T follicular helper cell (primary cell): ENCODE data around the gene HMOX2.

Experiments
- DNase-seq: peaks from one replicate; pipeline ENCODE4 v3.0.0-alpha.2; 2020; ENCODE audit warnings: low read depth

HMOX2 gene

DNA sequence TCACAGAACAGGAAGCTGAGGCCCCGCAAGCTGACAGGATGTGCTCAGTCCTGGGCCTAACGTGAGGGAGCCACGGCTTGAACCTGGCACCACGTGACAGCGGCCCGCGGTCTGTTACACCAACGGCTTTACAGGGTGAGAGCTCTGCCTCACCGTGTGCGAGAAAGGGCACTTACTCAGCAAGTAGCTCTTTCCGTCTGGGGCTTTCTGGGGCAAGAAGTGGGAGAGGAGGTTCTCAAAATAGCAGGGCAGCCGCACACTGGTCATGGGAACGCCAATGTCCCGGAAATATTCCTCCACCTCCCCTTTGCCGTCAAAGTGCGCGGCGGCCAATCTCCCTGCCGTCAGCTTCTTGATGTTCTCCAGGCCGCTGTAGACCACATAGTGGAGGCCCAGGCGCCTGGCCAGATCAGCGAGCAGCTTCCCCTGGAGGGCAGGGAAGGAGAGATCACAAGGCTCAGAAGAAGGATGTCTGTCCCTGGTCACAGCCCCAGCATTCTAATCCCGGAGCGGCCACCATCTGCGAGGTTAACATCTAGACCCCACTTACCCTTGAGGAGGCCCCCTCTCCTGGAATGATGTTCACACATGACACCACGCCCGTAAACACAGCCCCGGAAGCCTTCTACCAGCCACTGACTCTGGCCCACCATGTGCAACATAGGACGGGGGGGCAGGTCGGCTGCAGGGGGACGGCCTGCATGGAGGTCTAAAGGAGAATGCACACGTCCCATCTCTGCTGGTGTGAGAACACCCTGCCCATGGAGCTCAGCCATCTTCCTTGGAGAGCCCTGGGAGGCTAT is 10.0 kb upstream of the HMOX2 start:
- DNase-seq, result peak; percentile 38

GRCh38 chr16:4467916-4468315 is 8.3 kb upstream of the HMOX2 start:
- DNase-seq, result no peak

- DNase-seq, result no peak
Measured at GRCh38 chr16:4468972-4469371, 7.2 kb upstream of the HMOX2 start.

DNA sequence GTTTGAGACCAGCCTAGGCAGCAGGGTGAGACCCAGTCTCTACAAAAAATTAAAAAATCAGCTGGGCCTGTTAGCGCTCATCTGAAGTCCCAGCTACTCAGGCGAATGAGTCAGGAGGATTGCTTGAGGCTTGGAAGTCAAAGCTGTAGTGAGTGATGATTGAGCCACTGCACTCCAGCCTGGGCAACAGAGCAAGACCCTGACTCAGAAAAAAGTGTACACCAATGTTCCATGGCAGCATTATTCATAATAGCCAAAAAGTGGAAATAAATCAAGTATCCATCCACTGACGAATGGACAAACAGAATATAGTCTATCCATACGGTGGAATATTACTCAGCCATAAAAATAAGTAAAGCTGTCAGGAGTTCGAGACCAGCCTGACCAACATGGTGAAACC is 4.3 kb upstream of the HMOX2 start:
- no peak for DNase-seq

DNA sequence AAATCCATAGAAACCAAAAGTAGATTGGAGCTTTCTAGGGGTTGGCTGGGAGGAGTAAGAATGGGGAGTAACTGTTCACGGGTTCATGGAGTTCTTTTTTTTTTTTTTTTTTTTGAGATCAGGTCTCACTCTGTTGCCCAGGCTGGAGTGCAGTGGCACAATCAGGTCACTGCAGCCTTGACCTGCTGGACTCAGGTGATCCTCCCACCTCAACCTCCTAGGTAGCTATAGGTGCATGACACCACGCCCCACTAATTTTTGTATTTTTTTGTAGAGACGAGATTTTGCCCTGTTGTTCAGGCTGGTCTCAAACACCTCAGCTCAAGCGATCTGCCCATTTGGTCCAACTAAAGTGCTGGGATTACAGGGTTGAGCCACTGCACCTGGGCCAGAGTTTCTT is 3.3 kb upstream of the HMOX2 start:
- DNase-seq, result no peak

- DNase-seq, result peak; percentile 83
Measured at GRCh38 chr16:4474192-4474961, 1.8 kb upstream of the HMOX2 start, which contains the start of gene NMRAL1. NMRAL1 (minus strand) TSS chr16:4474625; CDS start chr16:4474132, 493 bp downstream.

GRCh38 chr16:4477966-4478365 is 1.8 kb downstream of the HMOX2 start:
- no peak for DNase-seq

- no peak for DNase-seq
Measured at GRCh38 chr16:4481526-4481925, 5.3 kb downstream of the HMOX2 start.

DNA sequence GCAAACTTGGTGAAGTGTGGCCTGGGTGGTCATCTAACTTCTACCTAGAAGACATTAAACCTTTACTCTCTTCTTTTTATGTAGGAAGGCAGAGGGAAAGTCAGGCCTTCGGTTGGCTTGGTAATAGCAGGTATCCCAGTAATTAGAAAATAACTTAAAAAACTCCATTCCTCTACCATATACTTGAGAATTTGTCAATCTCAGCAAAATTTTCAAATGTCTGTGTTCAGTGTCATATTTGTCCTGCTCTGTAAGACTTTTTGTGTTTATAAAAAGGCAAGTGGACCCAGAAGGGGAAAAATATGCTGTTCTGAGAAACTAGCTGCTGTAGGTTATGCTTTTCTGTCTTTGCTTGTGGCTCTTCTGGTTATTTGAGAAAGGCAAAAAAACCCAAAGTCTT is 5.8 kb downstream of the HMOX2 start:
- no peak for DNase-seq

GRCh38 chr16:4486126-4486893 is 10.1 kb downstream of the HMOX2 start:
- DNase-seq, result no peak

- DNase-seq, result no peak
Measured at GRCh38 chr16:4487955-4488498, 11.8 kb downstream of the HMOX2 start.

DNA sequence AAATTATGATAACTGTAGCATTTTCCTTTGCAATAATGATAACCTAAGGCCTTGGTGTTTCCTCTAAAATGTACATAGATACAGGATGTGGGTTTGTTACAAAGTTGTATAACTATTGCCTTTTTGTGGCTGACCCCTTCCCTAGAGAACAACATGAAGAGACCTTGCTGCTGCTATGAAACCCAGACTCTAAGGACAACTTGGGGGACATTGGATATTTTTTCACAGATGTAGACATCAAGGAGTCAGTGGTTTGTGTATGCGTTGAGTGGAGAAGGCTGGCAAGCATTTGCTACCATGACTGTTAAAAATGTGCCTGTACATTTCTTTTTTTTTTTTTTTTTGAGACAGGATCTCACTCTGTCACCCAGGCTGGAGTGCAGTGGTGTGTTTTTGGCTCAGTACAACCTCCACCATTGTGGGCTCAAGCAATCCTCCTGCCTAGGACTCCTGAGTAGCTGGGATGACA is 12.3 kb downstream of the HMOX2 start:
- DNase-seq, result no peak

GRCh38 chr16:4489030-4489429 is 12.8 kb downstream of the HMOX2 start:
- no peak for DNase-seq

DNA sequence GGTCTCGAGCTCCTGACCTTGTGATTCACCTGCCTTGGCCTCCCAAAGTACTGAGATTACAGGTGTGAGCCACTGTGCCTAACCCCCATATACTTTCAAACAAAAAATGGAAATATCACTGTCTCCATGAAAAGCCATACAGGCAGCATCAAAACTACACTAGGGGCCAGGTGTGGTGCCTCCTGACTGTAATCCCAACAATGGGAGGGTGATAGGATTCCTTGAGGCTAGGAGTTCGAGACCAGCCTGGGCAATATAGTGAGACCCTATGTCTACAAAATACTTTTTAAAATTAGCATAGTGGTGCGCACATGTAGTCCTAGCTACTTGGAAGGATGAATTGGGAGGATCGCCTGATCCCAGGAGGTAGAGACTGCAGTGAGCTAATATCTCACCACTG is 15.7 kb downstream of the HMOX2 start:
- DNase-seq, result no peak

DNA sequence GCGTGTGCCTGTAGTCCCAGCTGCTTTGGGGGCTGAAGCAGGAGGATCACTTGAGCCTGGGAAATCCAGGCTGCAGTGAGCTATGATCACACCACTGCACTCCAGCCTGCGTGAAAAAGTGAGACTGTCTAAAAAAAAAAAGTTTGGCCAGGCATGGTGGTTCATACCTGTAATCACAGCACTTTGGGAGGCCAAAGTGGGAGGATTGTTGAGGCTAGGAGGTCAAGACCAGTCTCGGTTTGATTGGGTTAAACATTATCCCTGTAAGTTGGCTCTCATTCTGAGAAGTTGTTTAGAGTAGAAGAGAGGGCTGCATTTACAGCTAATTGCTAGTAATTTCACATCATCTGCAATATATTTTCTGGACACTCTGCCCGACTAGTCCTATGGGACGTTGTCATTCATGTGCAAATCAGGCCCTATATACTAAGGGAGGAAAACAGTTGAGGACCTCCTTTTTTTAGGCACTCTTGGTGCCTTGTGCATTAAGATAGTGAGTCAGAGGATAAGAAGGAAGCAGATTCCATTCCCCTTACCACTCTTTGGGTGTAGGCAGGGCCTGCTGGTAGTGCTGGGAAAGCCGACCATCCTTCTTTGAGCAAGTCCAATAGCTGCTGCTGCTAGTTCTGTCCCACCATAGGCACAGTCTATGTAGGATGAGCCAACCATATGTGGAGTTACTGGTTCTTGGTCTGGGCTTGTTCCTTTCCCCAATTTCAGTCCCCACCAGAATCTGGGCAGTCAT is 18.7 kb downstream of the HMOX2 start:
- no peak for DNase-seq

GRCh38 chr16:4495766-4496165 is 19.6 kb downstream of the HMOX2 start:
- DNase-seq, result no peak

GRCh38 chr16:4496305-4496704 is 20.1 kb downstream of the HMOX2 start:
- DNase-seq, result no peak

- no peak for DNase-seq
Measured at GRCh38 chr16:4498546-4499195, 22.5 kb downstream of the HMOX2 start.

- no peak for DNase-seq
Measured at GRCh38 chr16:4499196-4499555, 23.0 kb downstream of the HMOX2 start.

DNA sequence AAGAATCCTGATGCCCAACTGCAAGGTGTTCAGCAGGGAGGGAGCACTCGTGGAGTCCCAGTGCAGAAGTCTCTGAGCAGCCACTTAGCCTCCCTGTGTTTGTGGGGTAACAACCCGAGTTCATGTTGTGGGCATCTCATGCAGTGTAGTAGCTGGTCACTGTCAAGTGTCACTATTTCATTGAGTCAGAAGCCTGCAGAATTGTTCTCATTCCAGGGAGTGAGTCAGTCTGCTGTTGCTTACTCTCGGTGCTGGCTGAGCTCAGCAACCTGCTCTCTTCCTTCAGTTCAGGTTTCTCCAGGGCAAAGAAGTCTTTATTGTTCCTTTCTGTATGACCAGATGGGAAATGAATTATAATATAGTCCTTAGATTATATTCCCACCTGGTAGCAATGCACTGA is 24.1 kb downstream of the HMOX2 start:
- no peak for DNase-seq

DNA sequence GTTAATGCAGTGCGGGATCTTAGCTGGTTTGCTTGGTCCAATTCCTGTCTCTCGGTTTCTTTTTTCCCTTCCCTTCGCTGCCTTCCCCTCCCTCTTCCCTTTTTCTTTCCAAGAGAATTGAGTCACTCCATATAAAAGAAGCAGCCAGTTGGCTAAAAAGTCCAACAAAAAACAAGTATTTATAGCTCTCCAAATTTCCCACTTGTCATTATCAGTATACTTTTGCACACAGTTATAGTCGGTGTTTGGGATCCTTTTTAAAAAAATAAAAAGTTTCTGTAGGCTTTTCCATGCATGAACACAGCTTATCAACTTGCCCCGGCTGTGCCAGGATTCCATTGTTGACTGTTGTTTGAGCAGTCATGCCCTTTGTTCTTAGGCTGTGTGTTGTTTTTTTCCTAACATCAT is 24.9 kb downstream of the HMOX2 start:
- no peak for DNase-seq
